OCI-LY3 (cell line): Measurements from ENCODE around the gene OPN4.

Experiments
- H2AFZ ChIP-seq: fragments of 200-600, 300-600 bp; shearing (Covaris generic); 2 replicates; pipeline ENCODE4 v1.6.0; 2014; ENCODE audit warnings: antibody characterized with exemption, low read depth, low read length
- H3K27ac ChIP-seq: fragments of 200-600, 300-600 bp; sonication (generic); 2 replicates; pipeline ENCODE4 v1.5.1; 2014; ENCODE audit warnings: mild to moderate bottlenecking, low read length, moderate library complexity, mixed read lengths
- H3K27me3 ChIP-seq: fragments of 200-600, 300-600 bp; sonication (generic); 2 replicates; pipeline ENCODE4 v1.6.1; 2014; ENCODE audit warnings: low read depth, low read length, mixed read lengths
- H3K36me3 ChIP-seq: fragments of 200-600, 300-600 bp; sonication (generic); replicated peaks from 2 replicates; pipeline ENCODE3; 2014; ENCODE audit warnings: low read depth, low read length, mixed read lengths
- H3K4me1 ChIP-seq: fragments of 300-600, 200-600 bp; sonication (generic); 2 replicates; pipeline ENCODE4 v1.6.1; 2014; ENCODE audit warnings: low read length, mixed read lengths
- H3K4me2 ChIP-seq: fragments of 200-600, 300-600 bp; sonication (generic); 2 replicates; pipeline ENCODE4 v1.6.1; 2014; ENCODE audit warnings: low read length, mixed read lengths
- H3K4me3 ChIP-seq: fragments of 300-600, 200-600 bp; sonication (generic); 2 replicates; pipeline ENCODE4 v1.5.1; 2014; ENCODE audit warnings: antibody characterized with exemption, mild to moderate bottlenecking, low read length, moderate library complexity
- H3K79me2 ChIP-seq: fragments of 300-600, 200-600 bp; shearing (Covaris generic); 2 replicates; pipeline ENCODE4 v1.6.1; 2014; ENCODE audit warnings: mild to moderate bottlenecking, low read length, mixed read lengths
- H3K9ac ChIP-seq: fragments of 300-600, 200-600 bp; shearing (Covaris generic); 2 replicates; pipeline ENCODE4 v1.6.0; 2014; ENCODE audit warnings: mild to moderate bottlenecking, low read length, moderate library complexity
- H3K9me3 ChIP-seq: fragments of 200-600, 300-600 bp; shearing (Covaris generic); 2 replicates; pipeline ENCODE4 v1.6.1; 2014; ENCODE audit warnings: low read length, mixed read lengths; ENCODE audit not compliant: insufficient read depth
- H4K20me1 ChIP-seq: fragments of 200-600, 300-600 bp; sonication (generic); 2 replicates; pipeline ENCODE4 v1.6.1; 2016; ENCODE audit warnings: low read length, mixed read lengths; ENCODE audit not compliant: insufficient read depth
- CTCF ChIP-seq: fragments of 200-600, 300-600 bp; sonication (generic); IDR thresholded peaks from 2 replicates; pipeline ENCODE4 v1.5.1; 2014; ENCODE audit warnings: antibody characterized with exemption, low read length, low read depth
- EZH2phosphoT487 ChIP-seq: fragments of 200-600 bp; shearing (Covaris generic); IDR thresholded peaks from 2 replicates; pipeline ENCODE4 v1.6.1; 2018; ENCODE audit warnings: antibody characterized with exemption, mixed run types, low read depth

The OPN4 gene

GRCh38 chr10:86647773-86648703, 6.3 kb upstream of the OPN4 start:
- no peaks in the 10 kb centered on the region for H3K36me3 ChIP-seq
- no peak overlapping the region for H3K4me3 ChIP-seq
- H3K4me2 ChIP-seq = no peak overlapping the region
- H2AFZ ChIP-seq = no peak overlapping the region
- H3K4me1 ChIP-seq = peaks cover 23% of the 10 kb centered on the region
- H3K79me2 ChIP-seq = no peaks in the 10 kb centered on the region
- no peaks in the 10 kb centered on the region for H4K20me1 ChIP-seq
- H3K27me3 ChIP-seq = no peaks in the 10 kb centered on the region
- H3K27ac ChIP-seq = no peak overlapping the region
- H3K9me3 ChIP-seq = no peaks in the 10 kb centered on the region
- TF ChIP-seq EZH2phosphoT487 (no peak), CTCF (no peak)
- H3K9ac ChIP-seq = no peak overlapping the region

- no peak overlapping the region for H3K4me3 ChIP-seq
- no peaks in the 10 kb centered on the region for H3K36me3 ChIP-seq
- H3K4me1 ChIP-seq = peaks cover 15% of the 10 kb centered on the region
- H3K9ac ChIP-seq = no peak overlapping the region
- H3K27ac ChIP-seq = no peak overlapping the region
- no peaks in the 10 kb centered on the region for H3K27me3 ChIP-seq
- H3K79me2 ChIP-seq = no peaks in the 10 kb centered on the region
- no peak overlapping the region for H3K4me2 ChIP-seq
- TF ChIP-seq CTCF (no peak), EZH2phosphoT487 (no peak)
- H4K20me1 ChIP-seq = no peaks in the 10 kb centered on the region
- no peaks in the 10 kb centered on the region for H3K9me3 ChIP-seq
- no peak overlapping the region for H2AFZ ChIP-seq
Measured at GRCh38 chr10:86648704-86649427, 5.5 kb upstream of the OPN4 start.

- H3K27me3 ChIP-seq = no peaks in the 10 kb centered on the region
- no peak overlapping the region for H3K4me2 ChIP-seq
- H3K36me3 ChIP-seq = no peaks in the 10 kb centered on the region
- H3K9me3 ChIP-seq = no peaks in the 10 kb centered on the region
- peaks cover 7% of the 10 kb centered on the region for H3K4me1 ChIP-seq
- H3K4me3 ChIP-seq = no peak overlapping the region
- H3K9ac ChIP-seq = no peak overlapping the region
- no peak overlapping the region for H2AFZ ChIP-seq
- no peak for TF ChIP-seq CTCF
- TF ChIP-seq EZH2phosphoT487 = no peak
- H3K79me2 ChIP-seq = no peaks in the 10 kb centered on the region
- H4K20me1 ChIP-seq = no peaks in the 10 kb centered on the region
- H3K27ac ChIP-seq = no peak overlapping the region
Measured at GRCh38 chr10:86649471-86650150, 4.7 kb upstream of the OPN4 start.

GRCh38 chr10:86650151-86650550, 4.2 kb upstream of the OPN4 start:
- TF ChIP-seq CTCF (no peak), EZH2phosphoT487 (no peak)
- Histone ChIP-seq H3K79me2 (no peaks in the 10 kb centered on the region), H3K9ac (no peak overlapping the region), H3K4me1 (peaks cover 2% of the 10 kb centered on the region), H3K4me3 (no peak overlapping the region), H3K4me2 (no peak overlapping the region), H3K27me3 (no peaks in the 10 kb centered on the region), H2AFZ (no peak overlapping the region), H3K36me3 (no peaks in the 10 kb centered on the region), H3K9me3 (no peaks in the 10 kb centered on the region), H3K27ac (no peak overlapping the region), H4K20me1 (no peaks in the 10 kb centered on the region)
